ENCODE data around the gene POLR2E. TPM values are rescaled to one million over a fixed set of nuclear protein-coding genes. Genes with fewer than 3 reads are reported as not detected.
A peak's percentile ranks its signal among the peaks of the same experiment; 100 is the strongest.

Gene POLR2E
- total and polyA plus RNA-seq, 2 of the 8 experiments (the other 6 are each of a cell fraction or from before 2014, with no cell fraction given), result 281 to 381 TPM

GRCh38 chr19:1061987-1062386 is 33.2 kb downstream of the POLR2E start:
- no peak overlapping the region for H3K14ac ChIP-seq (ENCODE audit: insufficient read length)
- 97% methylated on average over 14 of the region's 20 CpGs; no CpG with 5 or more reads in 1 of the 2 experiments for WGBS, 2 experiments (ENCODE audit: extremely low coverage in 1 of 2, insufficient coverage in 1 of 2, insufficient read length in 1 of 2, insufficient replicate concordance in 2 of 2, low coverage in 1 of 2, low lambda C conversion rate in 2 of 2, missing lambda C conversion rate in 1 of 2)
- H3K4me2 ChIP-seq (ENCODE audit: insufficient read depth in 1 of 2, low read depth in 2 of 2, low read length in 2 of 2), result no peak overlapping the region
- no peak overlapping the region for H4K91ac ChIP-seq (replicated peaks; ENCODE audit: insufficient read length, low read length)
- H3K4me1 ChIP-seq (replicated peaks in 1 of 4; ENCODE audit: control insufficient read depth in 3 of 4, insufficient read depth in 4 of 4, low read length in 3 of 4), result peaks cover 0 to 27% (median 15%) of the 10 kb centered on the region in 4 experiments; a peak in 6 of 7 replicates
- no peak overlapping the region for H2BK12ac ChIP-seq (ENCODE audit: low read depth, low read length)
- H2BK5ac ChIP-seq (ENCODE audit: low read depth, low read length), result peak overlapping the region; percentile 8
- H4K8ac ChIP-seq (ENCODE audit: extremely low read depth, insufficient read depth, low read length), result no peak overlapping the region
- DNase-seq (ENCODE audit: low read depth in 1 of 2, low spot score in 2 of 2) (no peak), FAIRE-seq (no peak)
- peaks cover 8% of the 10 kb centered on the region; the same call in 1 of the 2 replicates for H3K23me2 ChIP-seq (ENCODE audit: low read depth, low read length)
- no peaks in the 10 kb centered on the region for H3K79me1 ChIP-seq (ENCODE audit: low read depth, low read length)
- H2BK20ac ChIP-seq (ENCODE audit: low read length), result 0 out of 2 replicates have a peak overlapping the region, but pooled peaks have one; percentile 9
- CTCF ChIA-PET (ENCODE audit: partially characterized antibody), result interaction anchor here (0.6 to 1.5 kb wide), 3 partner anchors 23 to 883 kb away, joined by 3 to 4 read pairs (median 3); partner anchors contain the start of gene ABCA7
- H2BK15ac ChIP-seq (ENCODE audit: low read length), result no peak overlapping the region
- H3K27me3 ChIP-seq (replicated peaks in 1 of 4; ENCODE audit: control insufficient read depth in 3 of 4, extremely low read depth in 1 of 4, insufficient read depth in 3 of 4, low read length in 3 of 4), result peaks cover 0 to 21% (median 14%) of the 10 kb centered on the region in 4 experiments; a peak in 4 of 7 replicates
- H3K9ac ChIP-seq (replicated peaks in 1 of 4; ENCODE audit: extremely low read depth in 1 of 4, low read depth in 3 of 4, low read length in 3 of 4), result no peak overlapping the region
- no peak overlapping the region for H3K56ac ChIP-seq (replicated peaks; ENCODE audit: insufficient read length, low read depth, low read length)
- no peaks in the 10 kb centered on the region for H3K79me2 ChIP-seq (ENCODE audit: control insufficient read depth in 1 of 2, insufficient read depth in 2 of 2, low read length in 2 of 2)
- H3K4me3 ChIP-seq (ENCODE audit: extremely low read depth in 1 of 4, insufficient read depth in 2 of 4, low read depth in 3 of 4, low read length in 4 of 4), result no peak overlapping the region
- H4K5ac ChIP-seq (ENCODE audit: insufficient read length, low read depth, low read length), result no peak overlapping the region
- no peak overlapping the region for H3K27ac ChIP-seq (ENCODE audit: low read depth, low read length)
- no peak for TF ChIP-seq USF2 (IDR thresholded peaks at IDR 0.05; ENCODE audit: low read length)
- TF ChIP-seq RFX5 (IDR thresholded peaks at IDR 0.05; ENCODE audit: borderline replicate concordance, low read depth, low read length), result no peak
- no peak for TF ChIP-seq EP300 (IDR thresholded peaks at IDR 0.05; ENCODE audit: borderline replicate concordance in 1 of 2, low read depth in 2 of 2, low read length in 2 of 2)
- no peak for TF ChIP-seq RXRA (IDR thresholded peaks at IDR 0.05; ENCODE audit: insufficient read depth, low read depth, low read length)
- TF ChIP-seq BACH1 (IDR thresholded peaks at IDR 0.05; ENCODE audit: low read length), result no peak
- no peak for TF ChIP-seq SRF (IDR thresholded peaks at IDR 0.05; ENCODE audit: low read depth, low read length)
- TF ChIP-seq TEAD4 (IDR thresholded peaks at IDR 0.05; ENCODE audit: low read depth, low read length), result no peak
- no peak for TF ChIP-seq JUN (IDR thresholded peaks at IDR 0.05; ENCODE audit: low read depth, low read length)
- TF ChIP-seq SP4 (IDR thresholded peaks at IDR 0.05; ENCODE audit: low read length), result no peak
- POLR2A ChIA-PET (ENCODE audit: partially characterized antibody), result interaction anchor here (1.2 to 6.9 kb wide), 5 partner anchors 11 to 33 kb away, joined by 4 to 97 read pairs (median 6); partner anchors contain the start of gene CNN2
- H4K20me1 ChIP-seq (replicated peaks in 1 of 2; ENCODE audit: control insufficient read depth in 1 of 2, insufficient read depth in 2 of 2, low read length in 2 of 2), result peaks cover 0 to 7% of the 10 kb centered on the region in 2 experiments
- no peak overlapping the region for H2AFZ ChIP-seq (ENCODE audit: low read length)
- no peak overlapping the region for H3K4ac ChIP-seq (replicated peaks; ENCODE audit: insufficient read length, low read depth, low read length)
- H3K23ac ChIP-seq (ENCODE audit: insufficient read length), result no peak overlapping the region
- H2AK5ac ChIP-seq (ENCODE audit: low read depth, low read length), result no peak overlapping the region
- H3K36me3 ChIP-seq (ENCODE audit: control insufficient read depth in 2 of 4, insufficient read depth in 4 of 4, low read length in 3 of 4), result peaks cover 0 to 23% (median 6%) of the 10 kb centered on the region in 4 experiments; a peak in 4 of 8 replicates
- H3K18ac ChIP-seq (ENCODE audit: extremely low read depth, low read length), result no peak overlapping the region
- peaks cover 24 to 41% of the 10 kb centered on the region in 2 experiments for H3K9me3 ChIP-seq (ENCODE audit: insufficient read depth in 2 of 2, low read depth in 1 of 2, low read length in 1 of 2)
- H2BK120ac ChIP-seq (replicated peaks; ENCODE audit: low read depth, low read length), result no peak overlapping the region
